Colonic mucosa (tissue), 4 donors: ENCODE measurements around the gene GK. TPM values are rescaled to one million over a fixed set of nuclear protein-coding genes. Genes with fewer than 3 reads are reported as not detected.
"Not testable (repeated sequence)": the region's sequence is repeated elsewhere in the genome, so short reads cannot be mapped to it uniquely, and the experiment has no call there.

ENCODE experiments used
- DNase-seq: peaks from one replicate; pipeline ENCODE4 v3.0.0-alpha.2; 2020
- H3K27ac ChIP-seq: fragments of 200-600 bp; one replicate; pipeline ENCODE4 v1.8.0; 2021
- H3K27me3 ChIP-seq: fragments of 200-600 bp; one replicate; pipeline ENCODE4 v1.8.0; 2021
- H3K36me3 ChIP-seq: fragments of 200-600 bp; one replicate; pipeline ENCODE4 v1.8.0; 2021
- H3K4me1 ChIP-seq: fragments of 200-600 bp; one replicate; pipeline ENCODE4 v1.8.0; 2021; ENCODE audit warnings: mild to moderate bottlenecking
- H3K4me3 ChIP-seq: fragments of 200-600 bp; one replicate; pipeline ENCODE4 v1.8.0; 2021
- H3K9ac ChIP-seq, 2 donors: one replicate each; pipeline ENCODE4 v1.7.0; 2013; ENCODE audit warnings: control low read depth in 2 of 2, low read depth in 2 of 2, low read length in 2 of 2
- H3K9me3 ChIP-seq: fragments of 200-600 bp; one replicate; pipeline ENCODE4 v1.8.0; 2021
- CTCF ChIP-seq: fragments of 200-600 bp; IDR thresholded peaks from one replicate; pipeline ENCODE4 v1.8.0; 2022; ENCODE audit warnings: antibody characterized with exemption, mild to moderate bottlenecking
- intact Hi-C: fragments of 100-400 bp; cut with DNase I; formaldehyde crosslinking; loops from one replicate; pipeline ENCODE4 v1.14.1; 2022
- total RNA-seq, 2 donors: library from RNA; stranded (reverse); fragmentation: NEBNext Ultra II Directional in 1 of 2; extraction: Animal tissue kit (Norgen Biotek cat#: 25700) in 1 of 2; gene quantifications; one replicate each; pipeline ENCODE4 v1.2.1, GENCODE V29; 2021
- donor health status: healthy.
- donor health status: DM: no; HTN: no; CAD: no.
- donor health status: DM: no; HTN: no; CAD: no.

GK gene
- total RNA-seq, 2 donors from 2014 or later, result 23.6 to 30.0 TPM

- Histone ChIP-seq H3K9me3 (no peaks in the 10 kb centered on the region), H3K27me3 (no peaks in the 10 kb centered on the region), H3K27ac (no peak overlapping the region), H3K4me1 (no peaks in the 10 kb centered on the region), H3K36me3 (no peaks in the 10 kb centered on the region), H3K9ac (no peak overlapping the region), H3K4me3 (no peak overlapping the region)
- DNase-seq, result no peak
- no peak for TF ChIP-seq CTCF
- intact Hi-C loops, result no loop called here
These were observed 12.2 kb downstream of the GK start for GRCh38 chrX:30665471-30665870.

GRCh38 chrX:30666094-30666493, 12.9 kb downstream of the GK start:
- no peak for TF ChIP-seq CTCF
- intact Hi-C loops, result no loop called here

DNA sequence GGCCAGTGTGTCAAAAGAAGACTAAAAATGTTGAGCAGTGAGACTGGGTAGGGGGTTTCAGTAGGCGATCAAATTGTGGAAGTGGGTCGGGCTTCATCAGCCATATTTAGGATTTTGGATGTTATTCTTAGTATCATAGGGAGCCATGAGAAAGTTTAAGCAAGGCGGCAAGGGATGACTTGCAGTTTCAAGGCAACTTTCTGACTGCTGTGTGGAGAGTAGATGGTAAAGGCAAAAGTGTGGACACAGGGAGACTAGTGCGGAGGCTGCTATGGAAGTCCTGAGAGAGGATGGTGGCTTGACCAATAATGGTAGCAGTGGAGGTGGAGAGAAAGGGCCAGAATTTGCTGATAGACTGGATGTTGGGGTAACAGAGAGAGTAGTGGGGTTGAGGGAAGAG, 15.4 kb downstream of the GK start:
- no peaks in the 10 kb centered on the region for H3K36me3 ChIP-seq

More at GRCh38 chrX:30666094-30666493, 12.9 kb downstream of the GK start:
- no peak overlapping the region for H3K9ac ChIP-seq
- H3K27me3 ChIP-seq, result no peaks in the 10 kb centered on the region
- H3K36me3 ChIP-seq, result no peaks in the 10 kb centered on the region
- no peaks in the 10 kb centered on the region for H3K9me3 ChIP-seq
- H3K27ac ChIP-seq, result no peak overlapping the region
- no peaks in the 10 kb centered on the region for H3K4me1 ChIP-seq
- no peak overlapping the region for H3K4me3 ChIP-seq
- no peak for DNase-seq

DNA sequence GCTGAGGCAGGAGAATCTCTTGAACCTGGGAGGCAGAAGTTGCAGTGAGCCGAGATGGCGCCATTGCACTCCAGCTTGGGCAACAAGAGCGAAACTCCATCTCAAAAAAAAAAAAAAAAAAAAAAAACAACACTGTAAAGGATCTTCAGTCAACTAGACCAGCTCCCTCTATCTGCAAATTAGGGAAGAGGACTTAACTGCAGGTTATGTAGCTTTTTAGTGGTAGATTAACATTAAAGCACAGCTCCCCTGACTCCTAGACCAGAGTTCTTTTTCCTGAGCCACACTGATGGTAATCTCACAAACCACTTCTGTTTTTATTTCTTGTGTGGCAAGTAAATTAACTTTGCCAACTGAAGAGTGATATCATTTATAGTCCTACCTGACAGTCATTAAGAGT, 18.0 kb downstream of the GK start:
- H3K9ac ChIP-seq, intact Hi-C loops, H3K4me1 ChIP-seq, H3K27ac ChIP-seq, H3K36me3 ChIP-seq, H3K4me3 ChIP-seq, DNase-seq, H3K9me3 ChIP-seq, H3K27me3 ChIP-seq: not testable (repeated sequence)

More for the DNA sequence above, 15.4 kb downstream of the GK start:
- no peaks in the 10 kb centered on the region for H3K9me3 ChIP-seq
- no peaks in the 10 kb centered on the region for H3K27me3 ChIP-seq
- no peaks in the 10 kb centered on the region for H3K4me1 ChIP-seq
- no peak overlapping the region for H3K27ac ChIP-seq
- no peak for TF ChIP-seq CTCF
- H3K4me3 ChIP-seq, result no peak overlapping the region
- DNase-seq, result no peak
- H3K9ac ChIP-seq, result no peak overlapping the region
- intact Hi-C loops, result no loop called here

GRCh38 chrX:30673127-30673796, 20.0 kb downstream of the GK start:
- no peaks in the 10 kb centered on the region for H3K4me1 ChIP-seq
- H3K27me3 ChIP-seq, result no peaks in the 10 kb centered on the region
- TF ChIP-seq CTCF, result no peak
- no peaks in the 10 kb centered on the region for H3K36me3 ChIP-seq
- H3K9ac ChIP-seq, result no peak overlapping the region
- intact Hi-C loops, result no loop called here
- no peak for DNase-seq
- no peaks in the 10 kb centered on the region for H3K9me3 ChIP-seq
- no peak overlapping the region for H3K27ac ChIP-seq
- H3K4me3 ChIP-seq, result no peak overlapping the region

DNA sequence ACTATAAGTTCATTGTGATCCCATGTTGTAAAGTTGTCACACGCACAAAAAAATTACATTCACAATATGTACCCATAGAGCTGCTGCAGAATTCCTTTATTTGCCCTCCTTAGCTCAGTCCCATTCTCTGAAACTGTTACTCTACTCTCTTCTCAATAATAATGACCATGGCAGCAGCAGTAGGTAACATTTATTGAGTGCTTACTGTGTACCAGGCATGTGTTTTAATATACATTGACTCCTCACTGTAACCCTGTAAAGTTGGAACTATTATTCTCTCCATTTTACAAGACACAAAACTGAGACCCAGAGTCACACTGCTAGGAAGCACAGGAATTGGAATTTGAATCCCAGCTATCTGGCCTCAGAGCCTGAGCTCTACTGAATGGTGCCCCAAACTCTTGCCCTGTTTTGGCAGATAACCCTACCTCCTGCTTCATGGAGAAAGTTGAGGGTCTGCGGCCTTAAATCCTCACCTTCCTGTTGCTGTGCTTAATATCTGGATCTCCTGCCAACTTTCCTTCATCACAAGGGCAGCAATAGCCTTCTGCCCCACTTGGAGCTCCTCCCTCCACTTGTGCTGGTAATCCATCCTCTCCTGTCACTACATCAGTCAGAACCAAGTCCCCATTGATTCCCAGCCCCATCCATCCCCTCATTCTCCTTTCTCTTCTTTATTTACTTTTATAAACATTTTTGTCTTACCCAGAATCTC, 20.8 kb downstream of the GK start:
- no peaks in the 10 kb centered on the region for H3K36me3 ChIP-seq
- DNase-seq, result no peak
- no peaks in the 10 kb centered on the region for H3K27me3 ChIP-seq
- intact Hi-C loops, result no loop called here
- H3K9me3 ChIP-seq, result no peaks in the 10 kb centered on the region
- H3K27ac ChIP-seq, result no peak overlapping the region
- no peak overlapping the region for H3K4me3 ChIP-seq
- H3K9ac ChIP-seq, result no peak overlapping the region
- no peak for TF ChIP-seq CTCF
- H3K4me1 ChIP-seq, result no peaks in the 10 kb centered on the region
